Pancreas (tissue), 10 donors: ENCODE data around the gene SETD2. TPM values are rescaled to one million over a fixed set of nuclear protein-coding genes. Genes with fewer than 3 reads are reported as not detected.
A peak's percentile ranks its signal among the peaks of the same experiment; 100 is the strongest.

Source experiments
- ATAC-seq, 4 donors: fragments of 200-7000 bp; cut with Tn5 transposase; one replicate each; pipeline versions ENCODE4 v1.8.0 to v1.9.1; 2020; ENCODE audit warnings: mild to moderate bottlenecking in 4 of 4, moderate library complexity in 4 of 4
- DNase-seq, 6 donors: peaks; one replicate each; pipeline ENCODE4 v3.0.0-alpha.2; 2020
- FAIRE-seq: peaks from 2 replicates; lab custom pipeline; 2012; peaks lifted over from hg19 to GRCh38; lab: Jason Lieb, UNC
- H3K27ac ChIP-seq, 4 donors: fragments of 200-600 bp; sonication (generic); 1 replicate in 3 of 4; 2 replicates in 1 of 4; pipeline versions ENCODE4 v1.5.0 to v1.8.0; 2020
- H3K27me3 ChIP-seq, 4 donors: fragments of 200-600 bp; one replicate each; pipeline ENCODE4 v1.8.0; 2021
- H3K36me3 ChIP-seq, 3 donors: fragments of 200-600 bp; sonication (generic) in 1 of 3; one replicate each; pipeline versions ENCODE4 v1.5.0 to v1.8.0; 2020 to 2021
- H3K4me1 ChIP-seq, 3 donors: fragments of 200-600 bp; one replicate each; pipeline ENCODE4 v1.8.0; 2021
- H3K4me3 ChIP-seq, 4 donors: fragments of 200-600 bp; sonication (generic) in 2 of 4; one replicate each; pipeline versions ENCODE4 v1.5.0 to v1.8.0; 2020 to 2021
- H3K9me3 ChIP-seq, 4 donors: fragments of 200-600 bp; one replicate each; pipeline ENCODE4 v1.8.0; 2021
- WGBS, 2 donors: extraction: QIAGEN DNeasy Blood & Tissue Kit; methylation state at CpG; one replicate each; pipeline ENCODE4 v1.1.7; 2013; 5-methylcytosine and 5-hydroxymethylcytosine counted together
- intact Hi-C, 3 donors: fragments of 100-400 bp; cut with DNase I; formaldehyde crosslinking; loops; one replicate each; pipeline versions ENCODE4 v1.11.1 to v1.14.2; 2022
- polyA plus RNA-seq, 2 donors: library from polyadenylated mRNA; stranded (reverse); fragments of 200-250 nt; gene quantifications; one replicate each; pipeline ENCODE4 v1.2.3, GENCODE V29; 2013
- total RNA-seq, 6 donors: library from RNA; stranded (reverse); fragmentation: NEBNext Ultra II Directional in 4 of 6; extraction: Animal tissue kit (Norgen Biotek cat#: 25700) in 4 of 6; gene quantifications; one replicate each; pipeline versions ENCODE4 v1.2.1 to v1.2.4, GENCODE V29; 2021 to 2023
- TF ChIP-seq, protein P1 (sequence below), 4 donors: fragments of 200-600 bp; sonication (generic) in 3 of 4; IDR thresholded peaks; one replicate each; pipeline versions ENCODE4 v1.5.0 to v1.8.0; 2021; ENCODE audit warnings: antibody characterized with exemption in 4 of 4
- donor health status: healthy with polysubstance abuse.
- donor health status: DM: no; HTN: no; CAD: no; lungs with moderate emphysema.
- donor health status: DM: no; HTN: no; CAD: no.
- donor health status: control.
- donor health status: control.
- donor health status: Bipolar disorder and iron deficiency.
- donor health status: DM: yes; HTN: yes; CAD: no.
- donor health status: DM: no; HTN: no; CAD: no.
- donor health status: DM: no; HTN: no; CAD: no.
- donor health status: DM: yes; HTN: yes; CAD: no.

Gene SETD2
- total and polyA plus RNA-seq, 8 donors: 9.6 to 35.3 (median 21.6) TPM

DNA sequence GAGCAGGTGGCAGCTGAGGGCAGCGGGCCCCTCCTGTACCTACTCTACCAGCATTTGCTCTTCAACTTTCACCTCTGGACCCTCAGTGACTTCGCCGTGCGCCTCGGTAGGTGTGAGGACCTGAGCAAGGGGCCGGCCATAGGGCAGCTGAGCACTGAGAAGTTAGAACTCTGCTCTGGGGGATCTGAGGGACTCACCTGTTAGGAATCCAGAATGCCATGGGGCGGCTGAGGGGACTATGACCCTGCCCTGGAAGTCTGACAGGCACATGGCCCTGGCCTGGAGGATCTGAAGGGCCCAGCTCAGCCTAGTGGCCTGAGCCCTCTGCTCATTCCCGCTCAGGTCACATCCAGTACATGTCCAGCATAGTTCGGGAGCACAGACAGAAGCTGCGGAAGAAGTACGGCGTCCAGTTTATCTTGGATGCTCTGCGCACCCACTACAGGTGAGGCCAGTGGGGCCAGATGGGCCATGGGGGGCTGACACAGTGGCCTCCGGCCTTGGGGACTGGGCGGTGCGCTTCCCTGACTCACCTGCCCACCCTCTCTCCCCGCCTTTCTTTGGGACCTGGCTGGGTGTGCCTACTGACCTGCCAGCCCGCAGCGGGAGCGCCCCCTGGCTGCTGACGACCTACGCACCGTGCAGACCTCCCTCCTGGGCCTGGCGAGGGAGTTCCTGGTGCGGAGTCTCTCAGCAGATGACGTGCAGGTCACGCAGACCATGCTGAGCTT, 165.6 kb downstream of the SETD2 start:
- DNase-seq (peak; percentile 76 to 95 (median 87)), ATAC-seq (peak; percentile 86 to 93 (median 90)), FAIRE-seq (no peak)
- TF ChIP-seq, protein P1, sequence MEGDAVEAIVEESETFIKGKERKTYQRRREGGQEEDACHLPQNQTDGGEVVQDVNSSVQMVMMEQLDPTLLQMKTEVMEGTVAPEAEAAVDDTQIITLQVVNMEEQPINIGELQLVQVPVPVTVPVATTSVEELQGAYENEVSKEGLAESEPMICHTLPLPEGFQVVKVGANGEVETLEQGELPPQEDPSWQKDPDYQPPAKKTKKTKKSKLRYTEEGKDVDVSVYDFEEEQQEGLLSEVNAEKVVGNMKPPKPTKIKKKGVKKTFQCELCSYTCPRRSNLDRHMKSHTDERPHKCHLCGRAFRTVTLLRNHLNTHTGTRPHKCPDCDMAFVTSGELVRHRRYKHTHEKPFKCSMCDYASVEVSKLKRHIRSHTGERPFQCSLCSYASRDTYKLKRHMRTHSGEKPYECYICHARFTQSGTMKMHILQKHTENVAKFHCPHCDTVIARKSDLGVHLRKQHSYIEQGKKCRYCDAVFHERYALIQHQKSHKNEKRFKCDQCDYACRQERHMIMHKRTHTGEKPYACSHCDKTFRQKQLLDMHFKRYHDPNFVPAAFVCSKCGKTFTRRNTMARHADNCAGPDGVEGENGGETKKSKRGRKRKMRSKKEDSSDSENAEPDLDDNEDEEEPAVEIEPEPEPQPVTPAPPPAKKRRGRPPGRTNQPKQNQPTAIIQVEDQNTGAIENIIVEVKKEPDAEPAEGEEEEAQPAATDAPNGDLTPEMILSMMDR (IDR thresholded peaks at IDR 0.05): peak; percentile 66 to 82 (median 78)
- Histone ChIP-seq H3K36me3 (peaks cover 0 to 40% (median 16%) of the 10 kb centered on the region in 3 donors), H3K4me1 (no peaks in the 10 kb centered on the region), H3K27ac (no peak overlapping the region), H3K27me3 (no peaks in the 10 kb centered on the region), H3K4me3 (no peak overlapping the region), H3K9me3 (no peaks in the 10 kb centered on the region)
- intact Hi-C loops: loop anchor here in 2 of 3 donors (5.0 kb wide), 2 partner anchors 71 to 76 kb away; no protein-coding TSS in a partner anchor
- 49 to 51% methylated on average over 27 of the region's 27 CpGs for WGBS, 2 donors

GRCh38 chr3:46997453-46998091, 166.3 kb downstream of the SETD2 start:
- TF ChIP-seq, protein P1 (IDR thresholded peaks at IDR 0.05): no peak
- FAIRE-seq (no peak), DNase-seq (peak in 3 of 6 donors; percentile 46 to 53 (median 52)), ATAC-seq (no peak)
- no peaks in the 10 kb centered on the region for H3K9me3 ChIP-seq
- no peak overlapping the region for H3K27ac ChIP-seq
- intact Hi-C loops: loop anchor here in 2 of 3 donors (5.0 kb wide), 2 partner anchors 70 to 75 kb away; no protein-coding TSS in a partner anchor
- no peaks in the 10 kb centered on the region for H3K4me1 ChIP-seq
- H3K27me3 ChIP-seq: no peaks in the 10 kb centered on the region
- WGBS, 2 donors: 80 to 83% methylated on average over 13 of the region's 13 CpGs
- peaks cover 0 to 34% (median 16%) of the 10 kb centered on the region in 3 donors for H3K36me3 ChIP-seq
- H3K4me3 ChIP-seq: no peak overlapping the region

- TF ChIP-seq, protein P1 (IDR thresholded peaks at IDR 0.05): no peak
- Histone ChIP-seq H3K27ac (no peak overlapping the region), H3K9me3 (no peaks in the 10 kb centered on the region), H3K4me1 (no peaks in the 10 kb centered on the region), H3K36me3 (peaks cover 0 to 28% (median 10%) of the 10 kb centered on the region in 3 donors), H3K4me3 (no peak overlapping the region), H3K27me3 (no peaks in the 10 kb centered on the region)
- DNase-seq (peak in 3 of 6 donors; percentile 52 to 71 (median 58)), ATAC-seq (no peak), FAIRE-seq (no peak)
- intact Hi-C loops: loop anchor here in 2 of 3 donors (5.0 kb wide), 2 partner anchors 70 to 75 kb away; no protein-coding TSS in a partner anchor
- 75 to 76% methylated on average over 11 to 12 of the region's 12 CpGs for WGBS, 2 donors
Observed at GRCh38 chr3:46996689-46997452, 167.0 kb downstream of the SETD2 start.

- peak in 3 of 6 donors; percentile 36 to 76 (median 53) for DNase-seq
- no peaks in the 10 kb centered on the region for H3K27me3 ChIP-seq
- H3K4me3 ChIP-seq: no peak overlapping the region
- TF ChIP-seq, protein P1 (IDR thresholded peaks at IDR 0.05): no peak
- no peaks in the 10 kb centered on the region for H3K4me1 ChIP-seq
- no peaks in the 10 kb centered on the region for H3K9me3 ChIP-seq
- peaks cover 0 to 20% (median 7%) of the 10 kb centered on the region in 3 donors for H3K36me3 ChIP-seq
- FAIRE-seq: no peak
- intact Hi-C loops: loop anchor here in 2 of 3 donors (5.0 kb wide), 2 partner anchors 69 to 74 kb away; no protein-coding TSS in a partner anchor
- H3K27ac ChIP-seq: no peak overlapping the region
- 89 to 91% methylated on average over 22 of the region's 22 CpGs for WGBS, 2 donors
- no peak for ATAC-seq
Observed at GRCh38 chr3:46995901-46996562, 167.9 kb downstream of the SETD2 start.
